Measurements from ENCODE around the gene RBM10. TPM values are rescaled to one million over a fixed set of nuclear protein-coding genes. Genes with fewer than 3 reads are reported as not detected.

The RBM10 gene
- total and polyA plus RNA-seq, 2 of the 13 experiments (the other 11 are each of a cell fraction or from before 2014, with no cell fraction given): 15.9 to 43.1 TPM

- Histone ChIP-seq H3K27ac (ENCODE audit: extremely low read length, insufficient read depth, low read length) (no peak overlapping the region), H3K9ac (ENCODE audit: insufficient read depth, low read depth, low read length) (no peak overlapping the region), H3K4me2 (ENCODE audit: low read depth, low read length) (no peak overlapping the region), H4K20me1 (ENCODE audit: insufficient read depth, low read length) (no peaks in the 10 kb centered on the region), H3K79me2 (ENCODE audit: insufficient read depth, low read length) (no peaks in the 10 kb centered on the region), H3K36me3 (replicated peaks in 1 of 2; ENCODE audit: control insufficient read depth in 1 of 2, insufficient read depth in 2 of 2, low read length in 2 of 2) (peaks cover 19 to 35% of the 10 kb centered on the region in 2 experiments), H3K27me3 (ENCODE audit: control insufficient read depth in 1 of 2, insufficient read depth in 2 of 2, low read length in 2 of 2) (no peaks in the 10 kb centered on the region), H3K4me3 (replicated peaks in 1 of 3; ENCODE audit: insufficient read depth in 1 of 3, low read depth in 2 of 3, low read length in 3 of 3) (no peak overlapping the region), H2AFZ (ENCODE audit: low read length) (no peak overlapping the region), H3K9me3 (ENCODE audit: low read length) (no peaks in the 10 kb centered on the region), H3K4me1 (ENCODE audit: insufficient read depth, low read length) (no peaks in the 10 kb centered on the region)
- POLR2A ChIA-PET: no interaction called here
- 98% methylated on average over 22 of the region's 23 CpGs for WGBS (ENCODE audit: low lambda C conversion rate)
- no peak for DNase-seq (ENCODE audit: low spot score)
- no TSS peak for BruUV-seq (replicated peaks)
- intact Hi-C loops (cut with micrococcal nuclease; ENCODE audit: unreplicated experiment): no loop called here
- no peak for ATAC-seq
- in situ Hi-C loops (cut with HindIII; ENCODE audit: extremely low pct_ligation_motif_present, low pct_unique_long_range_greater_than_20kb): no loop called here
- CTCF ChIA-PET (ENCODE audit: low intra/inter-chr PET ratio, low total read pairs): no interaction called here
- FAIRE-seq: no peak
- TF ChIP-seq IRF1 (CRISPR knock-in tag; IDR thresholded peaks at IDR 0.05; ENCODE audit: low read depth) (no peak), SMAD3 (CRISPR knock-in tag; IDR thresholded peaks at IDR 0.05) (no peak), TARDBP (CRISPR knock-in tag; IDR thresholded peaks at IDR 0.05) (no peak), PHF21A (CRISPR knock-in tag; IDR thresholded peaks at IDR 0.05) (no peak), ZNF335 (CRISPR knock-in tag; IDR thresholded peaks at IDR 0.05) (no peak), MLXIP (CRISPR knock-in tag; IDR thresholded peaks at IDR 0.05; ENCODE audit: borderline replicate concordance) (no peak), REST (IDR thresholded peaks at IDR 0.05; ENCODE audit: borderline replicate concordance in 1 of 2, low read depth in 1 of 2, low read length in 2 of 2) (no peak), PLSCR1 (CRISPR knock-in tag; IDR thresholded peaks at IDR 0.05; ENCODE audit: borderline replicate concordance) (no peak), ZNF317 (CRISPR knock-in tag; IDR thresholded peaks at IDR 0.05) (no peak), SP1 (IDR thresholded peaks at IDR 0.05) (no peak), SP1 (CRISPR knock-in tag; IDR thresholded peaks at IDR 0.05) (no peak), ARID2 (CRISPR knock-in tag; IDR thresholded peaks at IDR 0.05; ENCODE audit: borderline replicate concordance) (no peak), ZNF230 (CRISPR knock-in tag; IDR thresholded peaks at IDR 0.05) (no peak)
Observed at GRCh38 chrX:47176101-47176740, 31.2 kb downstream of the RBM10 start.

All from HepG2 (cell line).